HG02623 (cell line): ENCODE measurements around the gene INAFM2.

Experiments used
- ATAC-seq: cut with Tn5 transposase; IDR thresholded peaks from one replicate; pipeline ENCODE4 v1.9.1; 2021; ENCODE audit warnings: moderate library complexity; ENCODE audit not compliant: unreplicated experiment

INAFM2 gene

DNA sequence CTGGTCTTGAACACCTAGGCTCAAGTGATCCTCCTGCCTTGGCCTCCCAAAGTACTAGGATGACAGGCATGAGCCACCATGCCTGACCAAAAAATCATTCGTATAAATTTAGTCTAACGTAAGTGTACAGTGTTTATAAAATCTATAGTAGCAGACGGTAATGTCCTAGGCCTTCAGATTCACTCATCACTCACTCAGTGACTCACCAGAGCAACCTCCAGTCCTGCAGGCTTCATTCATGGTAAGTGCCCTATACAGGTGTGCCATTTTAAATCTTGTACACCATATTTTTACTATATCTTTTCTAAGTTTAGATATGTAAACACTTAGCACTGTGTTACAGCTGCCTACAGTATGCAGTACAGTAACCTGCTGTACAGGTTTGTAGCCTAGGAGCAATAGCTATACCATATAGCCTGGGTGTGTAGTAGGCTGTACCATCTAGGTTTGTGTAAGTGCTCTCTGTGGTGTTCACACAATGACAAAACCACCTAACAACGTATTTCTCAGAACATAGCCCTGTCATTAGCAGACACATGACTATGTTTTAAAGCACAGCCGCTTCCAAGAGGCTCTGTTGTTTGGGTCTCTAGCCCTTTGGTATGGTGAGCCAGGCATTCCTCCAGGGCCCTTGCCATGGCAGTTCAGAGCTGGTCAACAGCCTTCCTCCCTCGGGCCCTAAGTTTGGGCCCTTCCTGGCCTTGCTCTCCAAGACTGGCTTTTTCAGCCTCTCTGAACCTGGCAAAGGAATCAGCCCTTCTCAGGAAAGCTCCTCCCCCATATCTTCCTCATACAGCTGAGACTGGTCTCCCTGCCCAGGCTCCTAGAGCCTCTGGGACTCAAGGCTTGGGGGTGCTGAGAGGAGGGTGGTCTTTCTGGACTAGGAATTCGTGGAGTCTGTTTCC, 19.2 kb downstream of the INAFM2 start:
- ATAC-seq, result no peak

DNA sequence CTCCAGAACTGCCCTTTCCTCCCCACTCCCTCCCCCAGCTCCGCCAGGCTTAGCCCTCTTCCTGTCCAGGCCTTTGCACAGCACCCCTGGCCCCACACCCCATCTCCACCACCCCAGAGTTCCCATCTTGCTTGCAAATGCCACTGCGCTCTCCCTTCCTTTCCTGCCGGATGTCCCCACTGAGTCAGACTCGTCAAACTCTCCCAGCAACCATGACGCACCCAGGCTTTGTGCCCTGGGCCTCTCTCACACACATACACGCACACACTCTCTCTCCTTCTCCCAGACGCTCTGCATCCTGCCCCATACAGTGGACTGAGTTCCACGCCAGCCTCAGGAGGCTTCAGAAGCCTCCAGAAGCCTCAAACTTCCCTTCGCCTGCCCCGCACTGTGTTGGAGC, 20.0 kb downstream of the INAFM2 start:
- no peak for ATAC-seq

DNA sequence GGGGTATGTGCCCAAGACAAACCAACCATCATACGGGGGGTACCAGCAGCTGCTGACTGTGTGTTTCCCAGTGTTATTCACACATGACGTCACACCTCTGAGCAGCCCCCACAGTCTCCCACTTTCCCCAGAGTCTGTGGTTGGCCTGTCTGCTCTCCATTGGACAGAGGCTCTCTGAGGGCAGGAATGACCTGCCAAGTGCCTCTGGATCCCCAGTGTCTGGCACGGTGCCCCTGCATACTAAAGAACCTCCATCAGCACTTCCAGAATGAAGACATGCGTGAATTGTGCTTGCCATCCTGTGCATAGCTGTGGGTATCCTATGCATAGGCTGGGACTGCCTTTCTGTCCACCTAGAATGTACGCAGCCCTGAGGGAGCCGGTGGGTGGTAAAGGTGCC, 20.7 kb downstream of the INAFM2 start:
- ATAC-seq, result no peak

- ATAC-seq, result no peak
These were observed 21.2 kb downstream of the INAFM2 start for GRCh38 chr15:40344631-40345120.

DNA sequence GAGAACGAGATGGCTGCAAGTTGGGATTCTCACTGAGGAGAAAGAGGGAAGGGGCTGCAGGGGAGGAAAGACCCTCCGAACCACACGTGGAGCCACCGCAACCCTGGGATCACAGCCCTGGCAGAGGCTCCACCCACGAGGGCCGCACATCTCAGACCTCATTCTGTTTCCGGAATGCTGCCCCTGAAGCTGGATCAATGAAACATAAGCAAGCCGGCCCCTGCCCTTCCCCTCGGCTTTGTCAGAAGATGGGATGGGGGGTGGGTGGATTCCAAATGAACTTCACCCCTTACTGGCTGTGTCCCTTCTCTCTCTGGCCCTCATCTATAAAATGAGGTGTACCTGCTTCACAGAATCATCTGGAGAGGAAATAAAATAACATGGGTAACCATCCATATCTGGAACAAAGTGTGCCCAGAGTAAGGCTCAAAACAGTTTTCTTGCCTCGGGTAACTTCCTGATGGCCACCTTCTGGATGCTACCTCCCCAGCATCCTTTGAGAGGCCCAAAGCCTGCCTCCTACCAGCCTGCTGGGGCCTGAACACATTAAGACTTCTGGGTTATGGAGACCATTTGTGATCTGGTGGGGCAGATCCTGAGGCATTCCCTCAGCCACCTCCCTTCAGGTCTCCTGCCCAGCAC, 21.9 kb downstream of the INAFM2 start:
- no peak for ATAC-seq

DNA sequence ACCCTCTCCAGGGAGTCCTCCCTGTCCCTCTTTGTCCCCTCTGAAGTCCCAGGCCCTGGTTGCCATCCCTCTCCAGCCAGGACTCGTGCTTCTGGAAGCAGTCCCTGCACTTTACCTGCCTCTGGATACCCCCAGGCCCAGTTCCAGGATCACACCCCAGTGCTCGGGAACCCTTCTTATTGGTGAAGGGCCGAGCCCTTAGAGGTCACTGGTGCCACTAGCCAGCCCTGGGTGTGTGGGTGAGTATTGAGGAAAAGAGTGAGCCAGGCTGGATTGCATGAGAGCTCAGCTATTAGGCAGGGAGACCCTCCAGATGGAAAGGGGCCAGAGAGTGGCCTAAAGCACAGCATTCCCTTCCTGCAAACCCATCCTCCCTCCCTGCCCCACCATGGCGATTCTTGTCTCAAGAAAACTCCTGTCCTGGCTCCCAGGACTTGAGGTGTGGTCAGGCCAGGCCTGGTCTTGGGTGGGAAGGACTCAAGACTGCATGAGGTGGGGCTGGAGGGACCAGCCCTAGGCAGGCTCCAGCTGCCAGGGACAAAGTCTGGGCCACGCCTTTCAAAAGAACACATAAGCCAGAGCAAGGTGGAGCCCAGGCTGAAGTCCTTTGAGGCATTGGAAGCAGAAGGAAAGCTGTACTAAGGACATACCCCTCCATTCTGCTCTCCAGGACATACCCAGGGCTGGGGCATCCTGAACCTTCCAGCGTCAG, 22.5 kb downstream of the INAFM2 start:
- ATAC-seq, result no peak

DNA sequence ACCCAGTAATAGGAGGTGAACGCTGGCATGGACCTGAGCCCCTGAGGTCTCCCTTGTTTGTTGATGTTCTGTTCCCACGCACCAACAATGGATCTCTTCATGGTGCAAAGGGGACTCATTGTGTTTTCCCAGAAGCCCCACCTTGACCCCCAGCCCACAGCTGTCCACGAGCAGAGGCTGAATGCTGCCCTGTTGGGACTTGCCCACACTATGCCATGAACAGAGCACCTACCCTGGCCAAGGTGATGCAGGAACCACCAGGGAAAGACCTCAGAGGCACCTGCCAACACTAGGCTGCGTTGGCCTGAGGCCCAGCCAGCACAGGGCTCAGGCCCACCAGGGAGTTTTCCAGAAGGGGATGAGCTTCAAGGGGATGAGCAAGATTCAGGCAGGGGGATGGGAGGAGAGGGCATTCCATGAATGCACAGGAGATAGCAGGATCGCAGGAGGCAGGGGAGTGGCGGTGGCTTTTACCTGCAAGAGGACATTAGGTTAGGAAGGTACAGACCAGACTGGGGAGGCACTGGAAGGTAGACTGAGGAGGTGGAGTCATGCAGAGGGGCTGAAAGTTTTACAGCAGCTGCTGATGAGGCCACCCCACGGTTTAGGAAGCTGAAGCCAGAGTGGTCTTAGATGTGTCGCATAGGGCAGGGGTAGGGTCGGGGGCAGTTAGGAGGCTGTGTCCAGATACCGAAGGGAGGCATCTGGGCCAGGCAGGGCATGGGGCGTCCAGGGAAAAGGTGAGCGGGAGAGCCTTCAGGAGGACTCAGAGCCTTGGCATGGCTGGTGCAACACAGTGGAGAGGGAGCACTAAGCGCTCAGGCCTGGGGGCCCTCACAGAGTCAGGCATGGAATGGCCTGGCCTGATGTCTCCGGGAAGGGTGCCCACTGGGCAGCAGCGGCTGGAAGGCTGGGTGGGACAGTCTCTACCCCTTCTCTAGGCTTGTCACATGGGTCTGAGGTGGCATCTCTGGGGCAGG, 23.4 kb downstream of the INAFM2 start:
- ATAC-seq, result no peak

DNA sequence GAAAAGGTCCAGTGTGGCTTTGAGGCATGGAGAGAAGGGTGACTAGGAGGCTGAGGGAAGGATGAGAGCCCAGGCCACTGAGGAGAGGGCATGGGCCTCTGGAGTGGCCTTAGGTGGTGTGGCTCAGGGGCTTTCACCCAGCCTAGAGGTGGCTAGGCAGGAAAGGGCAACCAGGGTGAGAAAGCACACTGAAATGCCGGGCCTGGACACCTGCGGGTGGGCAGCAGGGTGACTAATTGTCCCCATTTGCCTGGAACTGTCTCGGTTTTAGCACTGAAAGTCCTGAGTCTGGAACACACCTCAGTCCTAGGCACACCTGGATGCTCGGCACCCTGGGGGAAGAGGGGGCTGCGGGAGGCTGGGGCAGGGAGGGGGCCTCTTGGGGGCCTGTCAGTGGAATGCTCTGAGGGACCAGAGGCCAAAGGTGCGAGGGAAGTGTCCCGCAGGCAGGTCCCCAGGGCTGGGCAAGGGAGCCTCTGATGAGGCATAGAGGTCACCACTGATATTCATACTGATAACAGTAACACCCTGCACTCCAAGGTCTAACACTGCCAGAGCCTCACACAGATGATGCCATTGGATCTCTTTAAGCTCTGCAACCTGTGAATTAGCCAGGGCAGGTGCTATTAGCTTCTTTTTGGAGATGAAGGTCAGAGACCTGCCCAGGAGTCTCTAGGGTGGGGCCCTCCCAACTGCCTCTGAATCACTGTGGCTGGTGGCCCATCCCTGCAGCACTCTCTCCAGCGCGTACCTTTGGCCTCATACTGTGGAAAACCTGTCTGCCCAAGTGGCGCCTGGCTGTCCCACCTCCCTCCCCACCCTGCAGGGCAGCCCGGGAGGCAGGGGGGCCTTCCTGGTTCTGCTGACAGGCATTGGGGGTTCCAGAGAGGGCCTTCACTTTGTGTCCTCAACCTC, 24.3 kb downstream of the INAFM2 start:
- ATAC-seq, result no peak

GRCh38 chr15:40348474-40348870, 25.0 kb downstream of the INAFM2 start:
- ATAC-seq, result no peak

- no peak for ATAC-seq
These were observed 25.7 kb downstream of the INAFM2 start for GRCh38 chr15:40349163-40349562.

DNA sequence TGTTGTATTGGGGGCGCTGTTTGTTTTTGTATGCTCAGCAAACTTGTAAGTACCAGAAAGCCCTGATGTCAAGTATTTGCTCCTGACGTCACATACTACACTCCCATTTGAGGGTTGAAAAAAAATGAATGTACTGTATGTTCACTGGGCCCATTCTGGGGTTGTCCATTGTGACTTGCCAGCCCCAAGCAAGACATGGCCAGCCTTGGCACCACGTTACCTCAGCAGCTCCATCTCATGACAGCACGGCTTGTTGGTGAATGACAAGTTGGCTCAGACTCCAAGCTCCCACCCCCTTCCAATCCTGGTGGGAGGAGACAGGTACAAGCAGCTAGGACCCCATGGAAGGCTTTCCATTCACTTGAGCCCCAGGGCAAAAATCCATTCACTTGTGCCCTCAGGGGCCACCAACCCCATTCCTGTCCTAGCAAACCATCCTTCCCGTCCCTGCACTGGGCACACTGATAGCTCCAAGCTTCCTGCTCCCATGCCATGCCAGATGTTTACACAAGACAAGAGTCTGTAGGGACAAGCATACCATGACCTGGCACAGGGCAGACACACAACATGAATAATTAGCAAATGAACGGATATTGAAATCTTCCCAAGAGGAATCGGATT, 28.9 kb downstream of the INAFM2 start:
- ATAC-seq, result no peak

DNA sequence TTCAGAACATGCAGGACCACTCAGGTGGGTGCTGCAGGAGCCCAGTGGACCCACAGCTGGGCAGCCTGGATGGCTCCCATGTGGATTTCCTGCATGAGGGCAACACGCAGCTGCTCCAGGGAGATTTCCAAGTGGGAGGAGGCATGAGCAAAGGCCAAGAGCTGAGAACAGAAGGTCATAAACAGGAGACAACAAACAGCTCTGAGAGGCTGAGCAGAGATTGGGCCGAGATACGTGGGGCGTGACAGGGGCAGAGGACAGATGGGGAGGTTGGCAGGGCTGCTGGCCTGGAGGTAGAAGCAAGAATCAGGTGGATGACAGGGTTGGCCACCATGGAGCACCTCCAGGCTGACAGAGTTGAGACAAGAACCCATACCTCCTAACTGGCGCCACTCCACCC, 30.2 kb downstream of the INAFM2 start:
- no peak for ATAC-seq

DNA sequence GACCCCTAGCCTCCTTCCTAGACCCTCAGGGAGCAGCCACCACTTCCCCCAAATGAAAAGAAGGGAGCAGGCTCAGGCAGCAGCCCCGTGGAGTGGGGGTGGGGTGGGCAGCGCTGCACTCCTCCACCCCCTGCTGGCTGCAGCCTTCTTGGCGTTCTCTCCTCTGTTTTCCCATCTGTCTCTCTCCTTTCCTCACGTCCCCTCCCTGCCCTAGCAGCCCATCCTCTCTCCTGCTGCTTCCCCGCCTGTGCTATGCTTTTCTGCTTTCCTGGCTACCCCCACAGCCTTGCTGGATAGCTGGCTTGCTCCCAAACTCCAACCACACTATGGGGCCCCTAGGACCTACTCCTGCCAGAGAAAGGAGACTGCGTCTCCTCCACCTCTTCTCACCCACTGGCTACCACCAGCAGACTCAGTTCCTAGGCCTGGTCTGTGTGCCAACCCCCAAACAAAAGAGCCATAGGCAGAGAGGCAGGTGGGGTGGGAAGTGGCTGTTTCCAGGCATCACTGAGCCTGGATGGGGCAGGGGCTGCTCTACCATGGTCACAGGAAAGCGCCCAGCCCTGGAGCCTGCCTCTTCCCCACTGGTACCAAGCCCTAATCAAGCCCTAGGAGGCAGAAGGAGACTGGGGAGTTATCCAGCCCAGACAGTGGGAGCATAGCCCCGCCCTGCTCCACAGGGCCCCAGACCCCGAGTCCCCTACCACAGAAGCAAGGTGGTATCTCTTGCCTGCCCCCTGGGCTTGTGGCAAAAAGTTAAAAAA, 31.1 kb downstream of the INAFM2 start:
- ATAC-seq, result no peak

- no peak for ATAC-seq
These were observed 32.6 kb downstream of the INAFM2 start for GRCh38 chr15:40355976-40356585.

- ATAC-seq, result no peak
These were observed 33.8 kb downstream of the INAFM2 start for GRCh38 chr15:40357246-40357645.

DNA sequence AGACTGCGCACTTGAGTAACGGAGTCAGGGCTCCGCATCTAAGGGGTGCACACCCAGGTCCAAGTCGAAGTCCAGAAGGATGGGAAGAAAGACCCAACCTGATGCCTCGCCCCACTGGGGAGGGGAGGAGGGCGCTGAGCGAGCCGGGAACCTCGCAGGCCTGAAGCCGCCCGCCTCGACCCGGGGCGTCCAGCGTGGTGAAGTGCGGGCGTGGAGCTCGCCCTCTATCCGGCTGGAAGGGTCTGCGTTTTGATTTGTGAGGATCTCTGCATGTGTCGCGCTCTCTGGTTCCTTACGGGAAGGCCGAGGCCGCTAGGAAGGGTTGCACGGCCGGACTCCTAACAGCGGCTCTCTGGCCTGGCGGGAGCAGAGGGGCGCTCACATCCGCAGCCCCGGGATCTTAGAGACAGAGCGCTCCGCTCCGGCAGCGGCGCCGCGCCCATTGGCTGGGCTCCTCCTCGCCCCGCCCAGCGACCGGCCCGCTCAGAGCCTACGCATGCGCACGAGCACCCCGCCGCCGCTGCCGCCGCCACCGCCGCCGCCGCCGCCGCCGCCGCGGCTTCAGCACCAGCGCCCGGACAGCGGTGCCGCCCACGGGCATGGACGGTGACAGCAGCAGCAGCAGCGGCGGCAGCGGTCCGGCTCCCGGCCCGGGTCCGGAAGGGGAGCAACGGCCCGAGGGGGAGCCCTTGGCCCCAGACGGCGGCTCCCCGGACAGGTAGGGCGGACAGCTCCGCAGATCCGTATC, 34.4 kb downstream of the INAFM2 start, which contains the start of gene DISP2:
DISP2 (plus strand) TSS at position 497 of the 748 bp plus-strand sequence; CDS start at position 600, 103 bp downstream.
- peak; percentile 82 for ATAC-seq
